Endothelial cell of umbilical vein (primary cell): ENCODE measurements around the gene FGD5. TPM values are rescaled to one million over a fixed set of nuclear protein-coding genes. Genes with fewer than 3 reads are reported as not detected.

Experiments
- BruUV-seq: library from RNA; stranded (reverse); fragments of 400-500 nt; replicated peaks from 2 replicates; lab custom pipeline; 2021; lab: Mats Ljungman, UMichigan
- CTCF ChIA-PET: fragments of 300-600, 350-600 bp; sonication (Branson Sonifier 250); formaldehyde crosslinking; loops from one replicate; lab custom pipeline; 2021; ENCODE audit warnings: antibody characterized with exemption, inconsistent platforms; lab: Charles Lee
- POLR2A ChIA-PET: fragments of 300-600, 350-600 bp; sonication (Branson Sonifier 250); formaldehyde crosslinking; loops from one replicate; lab custom pipeline; 2021; ENCODE audit warnings: antibody characterized with exemption, inconsistent platforms; lab: Charles Lee
- DNase-seq: peaks from one replicate; pipeline ENCODE4 v3.0.0-alpha.2; 2011; ENCODE audit warnings: low read depth, low spot score
- FAIRE-seq: peaks from 2 replicates; lab custom pipeline; 2011; peaks lifted over from hg19 to GRCh38; lab: Jason Lieb, UNC
- H2AFZ ChIP-seq: 2 replicates; pipeline ENCODE4 v1.6.0; 2012; ENCODE audit warnings: low read depth, low read length, control low read depth, inconsistent platforms
- H3K27ac ChIP-seq: 2 replicates; pipeline ENCODE4 v1.5.1; 2011; ENCODE audit warnings: low read depth, mild to moderate bottlenecking, control low read depth, low read length, moderate library complexity; ENCODE audit not compliant: insufficient read depth
- H3K27me3 ChIP-seq, 2 experiments: 2 replicates each; pipeline versions ENCODE4 v1.6.0 to v1.6.1; 2011; ENCODE audit warnings: low read length in 2 of 2, mixed read lengths in 1 of 2; ENCODE audit not compliant: control insufficient read depth in 2 of 2, insufficient read depth in 2 of 2
- H3K36me3 ChIP-seq, 2 experiments: 2 replicates in 1 of 2; 3 replicates in 1 of 2; pipeline ENCODE4 v1.5.1; 2011; ENCODE audit warnings: low read length in 2 of 2, mild to moderate bottlenecking in 1 of 2, moderate library complexity in 1 of 2; ENCODE audit not compliant: control insufficient read depth in 2 of 2, insufficient read depth in 2 of 2; ENCODE audit errors: extremely low read depth in 1 of 2
- H3K4me1 ChIP-seq: 3 replicates; pipeline ENCODE4 v1.5.1; 2011; ENCODE audit warnings: mild to moderate bottlenecking, low read length; ENCODE audit not compliant: control insufficient read depth, insufficient read depth; ENCODE audit errors: extremely low read depth
- H3K4me2 ChIP-seq: 2 replicates; pipeline ENCODE4 v1.6.1; 2011; ENCODE audit warnings: low read length, control low read depth, mixed read lengths; ENCODE audit not compliant: insufficient read depth
- H3K4me3 ChIP-seq, 3 experiments: fragments of 200-600 bp in 1 of 3; sonication (generic), shearing (Covaris generic) in 1 of 3; replicated peaks in 1 of 3; 2 replicates each; pipeline ENCODE4 v1.5.1; 2011 to 2016; ENCODE audit warnings: control low read depth in 3 of 3, low read length in 3 of 3, mild to moderate bottlenecking in 2 of 3, inconsistent platforms in 1 of 3, low read depth in 1 of 3, moderate library complexity in 1 of 3; ENCODE audit not compliant: insufficient read depth in 1 of 3
- H3K79me2 ChIP-seq: 2 replicates; pipeline ENCODE4 v1.6.0; 2012; ENCODE audit warnings: low read length, inconsistent platforms; ENCODE audit not compliant: control insufficient read depth, insufficient read depth
- H3K9ac ChIP-seq: replicated peaks from 2 replicates; pipeline ENCODE3; 2011; ENCODE audit warnings: low read length, control low read depth; ENCODE audit not compliant: insufficient read depth; ENCODE audit errors: extremely low read depth
- H3K9me1 ChIP-seq: replicated peaks from 3 replicates; pipeline ENCODE4 v1.6.0; 2011; ENCODE audit warnings: mild to moderate bottlenecking, low read length; ENCODE audit not compliant: control insufficient read depth, insufficient read depth; ENCODE audit errors: extremely low read depth
- H3K9me3 ChIP-seq: replicated peaks from 2 replicates; pipeline ENCODE4 v1.5.1; 2012; ENCODE audit warnings: low read length, inconsistent platforms; ENCODE audit not compliant: control insufficient read depth, insufficient read depth
- H4K20me1 ChIP-seq: replicated peaks from 2 replicates; pipeline ENCODE3; 2011; ENCODE audit warnings: mild to moderate bottlenecking, low read length; ENCODE audit not compliant: control insufficient read depth, insufficient read depth; ENCODE audit errors: extremely low read depth
- FOS ChIP-seq: IDR thresholded peaks from 2 replicates; pipeline ENCODE4 v1.6.1; 2011; ENCODE audit warnings: mild to moderate bottlenecking, low read length, moderate library complexity, borderline replicate concordance; ENCODE audit not compliant: insufficient read depth
- GATA2 ChIP-seq: IDR thresholded peaks from 2 replicates; pipeline ENCODE4 v1.7.0; 2011; ENCODE audit warnings: low read depth, mild to moderate bottlenecking, moderate library complexity, mixed read lengths, low read length; ENCODE audit not compliant: insufficient read length, insufficient read depth
- JUN ChIP-seq: IDR thresholded peaks from 2 replicates; pipeline ENCODE4 v1.6.1; 2011; ENCODE audit warnings: borderline replicate concordance, low read depth; ENCODE audit not compliant: insufficient read length, insufficient read depth
- MAX ChIP-seq: IDR thresholded peaks from 2 replicates; pipeline ENCODE4 v1.6.1; 2011; ENCODE audit not compliant: insufficient read depth, insufficient read length
- MYC ChIP-seq: IDR thresholded peaks from one replicate; pipeline ENCODE4 v1.6.1; 2011; ENCODE audit warnings: mild to moderate bottlenecking, low read depth, low read length
- POLR2A ChIP-seq: IDR thresholded peaks from 2 replicates; pipeline ENCODE4 v1.6.1; 2012; ENCODE audit warnings: low read depth, mild to moderate bottlenecking, control low read depth, low read length
- dilution Hi-C: fragments of 300-500 bp; cut with MboI; formaldehyde crosslinking; loops from one replicate; pipeline ENCODE4 v1.15.0; 2019; ENCODE audit warnings: low sequenced_read_pairs; ENCODE audit not compliant: extremely low pct_ligation_motif_present
- intact Hi-C: fragments of 100-400 bp; cut with micrococcal nuclease; formaldehyde crosslinking; loops from one replicate; pipeline ENCODE4 v1.10.0; 2022
- polyA plus RNA-seq, 4 experiments: library from polyadenylated mRNA; depleted of rRNA in 3 of 4; stranded (reverse) in 3 of 4; unstranded in 1 of 4; fragments of >200 nt; gene quantifications; 2 replicates each; pipeline versions ENCODE4 v1.2.1 to v1.2.3, GENCODE V29; 2011 to 2012; ENCODE audit warnings: missing spikeins in 1 of 4
- total RNA-seq: library from RNA; stranded (reverse); gene quantifications from 2 replicates; pipeline ENCODE4 v1.2.3, GENCODE V29; 2021

The FGD5 gene
- total and polyA plus RNA-seq, 2 donors (not counting 3 experiments of a cell fraction or from before 2014, with no cell fraction given), result 49.6 to 134 TPM

DNA sequence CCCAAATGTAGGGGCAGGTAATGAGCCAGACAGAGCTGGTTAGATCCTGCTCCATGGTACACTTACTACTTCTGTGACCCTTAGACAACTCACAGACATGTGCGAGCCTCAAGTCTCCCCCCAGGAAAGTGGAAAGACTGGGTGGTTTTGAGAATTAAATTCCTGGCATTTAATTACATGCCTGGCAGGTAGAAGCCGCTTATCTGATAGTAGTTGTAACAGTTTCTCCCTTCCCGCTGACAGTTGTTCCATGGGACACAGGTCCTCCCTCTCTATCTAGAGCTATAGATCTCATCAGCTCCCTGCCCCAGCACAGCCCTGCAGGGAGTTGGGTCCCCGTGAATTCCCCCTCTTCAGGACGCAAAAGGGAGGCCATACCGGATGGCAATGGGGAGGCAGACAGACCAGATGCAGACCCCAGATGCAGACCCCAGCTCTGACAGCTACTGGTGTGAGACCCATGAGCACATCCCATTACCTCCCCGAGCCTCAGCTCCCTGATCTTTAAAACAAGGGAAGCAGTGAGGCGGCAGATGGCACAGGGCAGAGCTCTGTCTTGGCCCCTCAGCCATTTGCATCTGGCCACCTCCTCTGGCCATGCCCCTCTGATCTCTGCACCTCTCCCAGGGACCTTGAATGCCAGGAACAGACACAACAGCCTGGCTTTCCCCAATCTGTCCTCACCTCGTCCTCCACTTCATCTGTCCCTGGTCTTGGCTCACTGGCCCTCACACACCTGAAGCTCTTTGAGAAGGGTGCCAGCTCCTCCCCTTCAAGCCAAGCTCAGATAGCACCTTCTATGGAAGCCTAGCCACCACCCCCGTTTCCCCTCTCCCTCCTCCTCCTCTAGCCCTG is 94.5 kb downstream of the FGD5 start:
- dilution Hi-C loops, result no loop called here
- CTCF ChIA-PET, result interaction anchor here (0.8 to 1.5 kb wide), 5 partner anchors 8 to 240 kb away, joined by 4 to 8 read pairs (median 4); no protein-coding TSS in a partner anchor
- no peaks in the 10 kb centered on the region for H3K79me2 ChIP-seq
- H3K36me3 ChIP-seq, result peaks cover 0 to 50% of the 10 kb centered on the region in 2 experiments
- POLR2A ChIA-PET, result no interaction called here
- no peak for DNase-seq
- no TSS peak for BruUV-seq
- H3K4me1 ChIP-seq, result no peaks in the 10 kb centered on the region
- H3K9me3 ChIP-seq, result no peaks in the 10 kb centered on the region
- H2AFZ ChIP-seq, result no peak overlapping the region
- no peak for FAIRE-seq
- intact Hi-C loops, result no loop called here
- no peak overlapping the region for H3K4me2 ChIP-seq
- H3K4me3 ChIP-seq, result no peak overlapping the region
- no peaks in the 10 kb centered on the region for H3K27me3 ChIP-seq
- no peak overlapping the region for H3K9ac ChIP-seq
- TF ChIP-seq MYC (no peak), JUN (no peak), GATA2 (no peak), MAX (no peak), POLR2A (no peak), FOS (no peak)
- no peaks in the 10 kb centered on the region for H4K20me1 ChIP-seq
- no peak overlapping the region for H3K27ac ChIP-seq
- H3K9me1 ChIP-seq, result no peaks in the 10 kb centered on the region
